ENCODE data around the gene MUCL3. TPM values are rescaled to one million over a fixed set of nuclear protein-coding genes. Genes with fewer than 3 reads are reported as not detected.
"Not testable (repeated sequence)": the region's sequence is repeated elsewhere in the genome, so short reads cannot be mapped to it uniquely, and the experiment has no call there.

Gene MUCL3
- total RNA-seq, 1 experiment from 2014 or later: not detected

- no peak for DNase-seq (ENCODE audit: low spot score)
Measured at GRCh38 chr6:30944051-30944450, 3.3 kb downstream of the MUCL3 start.

- no peak for DNase-seq (ENCODE audit: low spot score)
Measured at GRCh38 chr6:30945281-30945680, 4.5 kb downstream of the MUCL3 start.

- DNase-seq (ENCODE audit: low spot score): no peak
Measured at GRCh38 chr6:30947231-30947630, 6.5 kb downstream of the MUCL3 start.

- no peak for DNase-seq (ENCODE audit: low spot score)
Measured at GRCh38 chr6:30948811-30949210, 8.0 kb downstream of the MUCL3 start.

- DNase-seq (ENCODE audit: low spot score): no peak
Measured at GRCh38 chr6:30951907-30952469, 11.2 kb downstream of the MUCL3 start.

GRCh38 chr6:30954631-30955366 lies 14.0 kb downstream of the MUCL3 start:
- no peak for DNase-seq (ENCODE audit: low spot score)

- DNase-seq (ENCODE audit: low spot score): no peak
Measured at GRCh38 chr6:30955367-30956042, 14.7 kb downstream of the MUCL3 start.

GRCh38 chr6:30957716-30958115 lies 16.9 kb downstream of the MUCL3 start:
- no peak for DNase-seq (ENCODE audit: low spot score)

- DNase-seq (ENCODE audit: low spot score): no peak
Measured at GRCh38 chr6:30960907-30961673, 20.3 kb downstream of the MUCL3 start.

- DNase-seq (ENCODE audit: low spot score): no peak
Measured at GRCh38 chr6:30962716-30963115, 21.9 kb downstream of the MUCL3 start.

- DNase-seq (ENCODE audit: low spot score): no peak
Measured at GRCh38 chr6:30963641-30964040, 22.9 kb downstream of the MUCL3 start.

- DNase-seq (ENCODE audit: low spot score): peak; percentile 29
Measured at GRCh38 chr6:30964075-30964474, 23.3 kb downstream of the MUCL3 start.

GRCh38 chr6:30965140-30965601 lies 24.4 kb downstream of the MUCL3 start:
- no peak for DNase-seq (ENCODE audit: low spot score)

GRCh38 chr6:30966154-30966553 lies 25.4 kb downstream of the MUCL3 start:
- no peak for DNase-seq (ENCODE audit: low spot score)

GRCh38 chr6:30969171-30969570 lies 28.4 kb downstream of the MUCL3 start:
- not testable (repeated sequence) for DNase-seq (ENCODE audit: low spot score)

- DNase-seq (ENCODE audit: low spot score): no peak
Measured at GRCh38 chr6:30970946-30971345, 30.2 kb downstream of the MUCL3 start.

- DNase-seq (ENCODE audit: low spot score): no peak
Measured at GRCh38 chr6:30972816-30973215, 32.0 kb downstream of the MUCL3 start.

GRCh38 chr6:30974490-30975252 lies 33.9 kb downstream of the MUCL3 start:
- DNase-seq (ENCODE audit: low spot score): no peak

GRCh38 chr6:30979141-30979540 lies 38.4 kb downstream of the MUCL3 start:
- no peak for DNase-seq (ENCODE audit: low spot score)

- DNase-seq (ENCODE audit: low spot score): no peak
Measured at GRCh38 chr6:30979690-30980089, 38.9 kb downstream of the MUCL3 start.
